GM06990 (cell line): ENCODE measurements around the gene ZC3H7B.

Experiments
- DNase-seq: peaks from one replicate; pipeline ENCODE4 v3.0.0-alpha.2; 2011; ENCODE audit not compliant: insufficient read length; ENCODE audit errors: extremely low read depth
- H3K27me3 ChIP-seq: replicated peaks from 2 replicates; pipeline ENCODE4 v1.6.0; 2011; ENCODE audit warnings: low read length; ENCODE audit not compliant: control insufficient read depth, insufficient read depth
- H3K36me3 ChIP-seq: 2 replicates; pipeline ENCODE4 v1.5.1; 2011; ENCODE audit warnings: low read length; ENCODE audit not compliant: control insufficient read depth, insufficient read depth
- H3K4me3 ChIP-seq: replicated peaks from 2 replicates; pipeline ENCODE4 v1.5.1; 2011; ENCODE audit warnings: low read depth, mild to moderate bottlenecking, control low read depth, low read length
- TF ChIP-seq, protein P1 (sequence below): IDR thresholded peaks from 2 replicates; pipeline ENCODE4 v1.5.1; 2011; ENCODE audit warnings: low read length, control low read depth, mild to moderate bottlenecking, inconsistent platforms; ENCODE audit not compliant: insufficient read depth, poor library complexity, severe bottlenecking

The ZC3H7B gene

DNA sequence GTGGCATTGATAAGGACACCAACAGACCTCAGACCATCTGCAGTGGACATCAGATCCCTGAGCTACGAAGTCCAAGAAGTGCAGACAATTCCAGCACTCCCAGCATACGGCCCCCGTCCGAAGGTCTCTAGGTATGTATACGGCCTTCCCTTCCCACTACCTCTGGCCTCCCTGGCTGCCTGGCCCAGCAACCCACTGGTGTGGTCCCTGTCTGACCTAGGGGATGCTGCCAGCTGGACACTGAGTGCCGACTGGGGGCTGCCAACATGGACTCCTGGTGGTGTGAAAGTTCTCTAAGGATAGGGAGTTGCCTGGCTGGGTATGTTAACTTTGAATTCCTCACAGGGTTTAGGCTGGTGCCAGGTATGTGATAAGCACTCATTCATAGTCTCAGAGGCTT is 62.9 kb downstream of the ZC3H7B start:
- TF ChIP-seq, protein P1, sequence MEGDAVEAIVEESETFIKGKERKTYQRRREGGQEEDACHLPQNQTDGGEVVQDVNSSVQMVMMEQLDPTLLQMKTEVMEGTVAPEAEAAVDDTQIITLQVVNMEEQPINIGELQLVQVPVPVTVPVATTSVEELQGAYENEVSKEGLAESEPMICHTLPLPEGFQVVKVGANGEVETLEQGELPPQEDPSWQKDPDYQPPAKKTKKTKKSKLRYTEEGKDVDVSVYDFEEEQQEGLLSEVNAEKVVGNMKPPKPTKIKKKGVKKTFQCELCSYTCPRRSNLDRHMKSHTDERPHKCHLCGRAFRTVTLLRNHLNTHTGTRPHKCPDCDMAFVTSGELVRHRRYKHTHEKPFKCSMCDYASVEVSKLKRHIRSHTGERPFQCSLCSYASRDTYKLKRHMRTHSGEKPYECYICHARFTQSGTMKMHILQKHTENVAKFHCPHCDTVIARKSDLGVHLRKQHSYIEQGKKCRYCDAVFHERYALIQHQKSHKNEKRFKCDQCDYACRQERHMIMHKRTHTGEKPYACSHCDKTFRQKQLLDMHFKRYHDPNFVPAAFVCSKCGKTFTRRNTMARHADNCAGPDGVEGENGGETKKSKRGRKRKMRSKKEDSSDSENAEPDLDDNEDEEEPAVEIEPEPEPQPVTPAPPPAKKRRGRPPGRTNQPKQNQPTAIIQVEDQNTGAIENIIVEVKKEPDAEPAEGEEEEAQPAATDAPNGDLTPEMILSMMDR, result no peak
- Histone ChIP-seq H3K4me3 (no peak overlapping the region), H3K27me3 (peaks cover 3% of the 10 kb centered on the region), H3K36me3 (no peaks in the 10 kb centered on the region; the same call in 1 of the 2 replicates)
- no peak for DNase-seq

DNA sequence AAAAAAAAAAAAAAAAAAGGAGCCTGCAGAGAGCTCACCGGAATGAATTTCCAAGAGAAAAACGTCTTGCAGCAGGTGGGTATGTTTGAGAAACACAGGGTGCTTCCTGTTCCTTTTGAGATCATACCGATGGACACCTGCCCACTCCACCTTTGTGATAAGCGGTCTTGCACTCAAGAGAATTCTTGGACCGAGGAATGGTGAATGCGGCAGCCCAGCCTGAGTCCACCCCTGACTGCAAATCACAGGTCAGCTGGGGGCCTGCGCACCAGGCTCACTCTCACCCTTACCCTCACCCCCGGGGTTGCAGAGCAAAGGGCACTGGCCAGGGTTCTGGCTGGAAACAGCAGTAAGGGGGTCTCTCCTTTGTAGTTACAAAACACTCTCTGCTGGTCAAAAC is 63.6 kb downstream of the ZC3H7B start:
- DNase-seq, result no peak
- Histone ChIP-seq H3K4me3 (no peak overlapping the region), H3K27me3 (peaks cover 3% of the 10 kb centered on the region), H3K36me3 (no peaks in the 10 kb centered on the region; the same call in 1 of the 2 replicates)
- TF ChIP-seq, protein P1, result no peak

DNA sequence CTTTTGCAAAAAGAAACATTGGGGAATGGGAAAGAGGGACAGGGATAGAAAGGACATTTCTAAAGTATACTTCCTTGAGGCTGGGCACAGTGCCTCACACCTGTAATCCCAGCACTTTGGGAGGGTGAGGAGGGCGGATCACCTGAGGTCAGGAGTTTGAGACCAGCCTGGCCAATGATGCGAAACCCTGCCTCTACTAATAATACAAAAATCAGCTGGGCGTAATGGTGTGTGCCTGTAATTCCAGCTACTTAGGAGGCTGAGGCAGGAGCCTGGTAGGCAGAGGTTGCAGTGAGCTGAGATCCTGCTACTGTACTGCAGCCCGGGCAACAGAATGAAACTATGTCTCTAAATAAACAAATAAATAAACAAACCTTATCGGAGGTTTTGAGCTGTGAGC is 64.1 kb downstream of the ZC3H7B start:
- peaks cover 3% of the 10 kb centered on the region for H3K27me3 ChIP-seq
- DNase-seq, result no peak
- no peaks in the 10 kb centered on the region for H3K36me3 ChIP-seq
- H3K4me3 ChIP-seq, result no peak overlapping the region
- TF ChIP-seq, protein P1, result no peak

DNA sequence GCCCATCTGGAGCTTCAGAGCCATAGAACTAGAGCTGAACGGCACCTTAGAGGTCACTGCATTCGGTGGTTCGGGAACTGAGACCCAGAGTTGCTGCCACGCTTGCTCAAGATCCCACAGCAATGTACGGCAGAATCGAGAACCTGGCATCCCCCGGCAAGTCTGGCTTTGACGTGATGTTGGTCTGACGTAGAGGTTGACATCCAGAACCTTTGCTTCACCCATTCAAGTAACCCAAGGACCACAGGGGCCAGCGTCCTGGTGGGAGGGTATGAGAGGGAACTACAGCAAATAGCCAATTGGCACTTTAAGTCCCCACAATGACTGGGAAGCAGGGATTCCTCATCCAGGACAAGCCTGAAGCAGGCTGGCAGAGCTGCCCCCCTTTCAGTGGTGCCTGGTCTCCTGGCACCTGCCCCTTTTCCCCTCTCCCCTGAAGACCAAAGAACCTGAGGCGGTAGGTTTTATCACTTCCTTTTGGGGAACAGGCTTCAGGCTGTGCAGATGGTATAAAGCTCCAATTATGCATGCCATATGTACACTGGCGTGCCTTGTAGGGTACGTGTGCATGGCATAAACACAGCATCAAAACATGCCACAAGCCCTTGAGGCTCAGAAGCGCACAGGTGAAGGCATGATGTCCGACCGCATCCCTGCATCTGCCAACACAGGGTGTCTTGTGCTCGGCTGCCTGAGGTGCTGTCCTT is 65.2 kb downstream of the ZC3H7B start:
- TF ChIP-seq, protein P1, result no peak
- no peak for DNase-seq
- no peaks in the 10 kb centered on the region for H3K36me3 ChIP-seq
- peaks cover 3% of the 10 kb centered on the region for H3K27me3 ChIP-seq
- H3K4me3 ChIP-seq, result no peak overlapping the region

DNA sequence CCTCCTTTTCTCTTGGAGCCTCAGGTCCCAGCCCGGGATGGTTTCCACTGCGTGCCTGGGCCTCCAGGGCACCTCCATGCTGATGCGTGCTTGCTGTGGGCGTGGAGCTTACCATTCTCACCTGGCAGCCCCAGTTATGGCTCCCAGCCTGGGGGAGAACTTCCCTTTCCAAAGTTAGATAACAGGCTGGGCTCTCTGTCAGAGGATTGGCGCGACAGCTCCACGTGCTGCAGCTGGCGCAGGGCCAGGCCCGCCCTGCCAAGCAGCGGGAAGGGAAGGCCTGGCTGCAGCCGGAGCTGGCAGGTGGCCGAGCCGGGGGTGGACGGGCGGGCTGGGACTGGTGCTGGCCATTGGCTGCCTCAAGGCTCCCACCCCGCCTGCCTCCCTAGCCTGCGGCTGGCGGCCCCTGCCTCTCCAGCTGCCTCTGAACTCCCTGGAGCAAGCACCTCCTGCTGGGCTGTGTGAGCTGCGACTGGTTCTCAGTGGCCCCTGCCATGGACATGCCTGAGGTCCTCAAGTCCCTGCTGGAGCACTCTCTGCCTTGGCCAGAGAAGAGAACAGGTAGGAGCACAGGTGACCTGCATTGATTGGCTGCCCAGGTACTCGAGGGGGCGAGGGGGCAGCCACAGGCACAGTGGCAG is 65.8 kb downstream of the ZC3H7B start:
- TF ChIP-seq, protein P1, result no peak
- H3K27me3 ChIP-seq, result peaks cover 3% of the 10 kb centered on the region
- DNase-seq, result no peak
- no peaks in the 10 kb centered on the region for H3K36me3 ChIP-seq
- H3K4me3 ChIP-seq, result no peak overlapping the region
